CD4-positive, alpha-beta T cell (primary cell): ENCODE data around the gene BMF. TPM values are rescaled to one million over a fixed set of nuclear protein-coding genes. Genes with fewer than 3 reads are reported as not detected.

Source experiments
- ATAC-seq: fragments of 200-7000 bp; cut with Tn5 transposase; one replicate; pipeline ENCODE4 v1.10.0; 2022; ENCODE audit warnings: mild to moderate bottlenecking; ENCODE audit not compliant: poor library complexity
- CTCF ChIA-PET: fragments of 350-600 bp; sonication (Branson Sonifier 250); formaldehyde crosslinking; loops from one replicate; lab custom pipeline; 2021; ENCODE audit warnings: antibody characterized with exemption, inconsistent platforms; lab: Charles Lee
- POLR2A ChIA-PET: fragments of 350-600 bp; sonication (Branson Sonifier 250); formaldehyde crosslinking; loops from one replicate; lab custom pipeline; 2021; ENCODE audit warnings: antibody characterized with exemption, inconsistent platforms; lab: Charles Lee
- DNase-seq, 14 experiments: peaks; one replicate each; pipeline ENCODE4 v3.0.0-alpha.2; 2013 to 2020; ENCODE audit warnings: mixed read lengths in 2 of 14
- H3K27ac ChIP-seq, 2 donors: one replicate each; pipeline versions ENCODE4 v1.5.1 to v1.7.0; 2013; ENCODE audit warnings: low read length in 2 of 2, low read depth in 1 of 2, mild to moderate bottlenecking in 1 of 2
- H3K27me3 ChIP-seq, 2 experiments: 1 replicate in 1 of 2; 2 replicates in 1 of 2; pipeline versions ENCODE4 v1.6.1 to v1.7.0; 2013; ENCODE audit warnings: low read length in 2 of 2, control low read depth in 1 of 2, mild to moderate bottlenecking in 1 of 2, moderate library complexity in 1 of 2; ENCODE audit not compliant: insufficient read depth in 2 of 2, control insufficient read depth in 1 of 2
- H3K36me3 ChIP-seq: one replicate; pipeline ENCODE4 v1.6.1; 2013; ENCODE audit warnings: low read length, control low read depth; ENCODE audit not compliant: insufficient read depth
- H3K4me1 ChIP-seq: one replicate; pipeline ENCODE4 v1.6.1; 2013; ENCODE audit warnings: low read length, control low read depth; ENCODE audit not compliant: insufficient read depth
- H3K4me3 ChIP-seq: one replicate; pipeline ENCODE4 v1.5.1; 2013; ENCODE audit warnings: mild to moderate bottlenecking, low read length, moderate library complexity
- H3K9me3 ChIP-seq, 2 experiments: 1 replicate in 1 of 2; 2 replicates in 1 of 2; pipeline versions ENCODE4 v1.6.1 to v1.7.0; 2013; ENCODE audit warnings: low read length in 2 of 2, mild to moderate bottlenecking in 2 of 2, control low read depth in 1 of 2, moderate library complexity in 1 of 2; ENCODE audit not compliant: control insufficient read depth in 1 of 2, insufficient read depth in 1 of 2
- H3K27ac Mint-ChIP-seq: one replicate; pipeline ENCODE4 v1.8.0; 2020; ENCODE audit warnings: mixed read lengths
- H3K27me3 Mint-ChIP-seq: one replicate; pipeline ENCODE4 v1.8.0; 2021; ENCODE audit warnings: mixed read lengths
- H3K36me3 Mint-ChIP-seq: one replicate; pipeline ENCODE4 v1.8.0; 2021; ENCODE audit warnings: low read depth, mixed read lengths
- H3K4me1 Mint-ChIP-seq: one replicate; pipeline ENCODE4 v1.8.0; 2021; ENCODE audit warnings: low read depth, mixed read lengths
- H3K4me3 Mint-ChIP-seq: one replicate; pipeline ENCODE4 v1.8.0; 2020; ENCODE audit warnings: mild to moderate bottlenecking, mixed read lengths
- H3K9me3 Mint-ChIP-seq: one replicate; pipeline ENCODE4 v1.8.0; 2020; ENCODE audit warnings: mixed read lengths
- CTCF ChIP-seq: fragments of 200-600 bp; IDR thresholded peaks from one replicate; pipeline ENCODE4 v1.8.0; 2022; ENCODE audit warnings: antibody characterized with exemption, mild to moderate bottlenecking
- intact Hi-C, 2 experiments: fragments of 100-400 bp; cut with DNase I in 1 of 2; cut with micrococcal nuclease in 1 of 2; formaldehyde crosslinking; loops; one replicate each; pipeline versions ENCODE4 v1.15.1 to v1.9.0; 2023 to 2025; cut with DNase I, micrococcal nuclease
- total RNA-seq, 174 experiments: library from RNA in 2 of 174; stranded (reverse) in 2 of 174; gene quantifications; one replicate each; pipeline ENCODE4 v1.2.3 and lab custom pipeline; 2021 to 2026

Gene BMF
- total RNA-seq, 2 experiments from 2014 or later, result 13.5 to 13.9 TPM

GRCh38 chr15:40060236-40060961, 48.3 kb downstream of the BMF start:
- Histone ChIP-seq H3K4me3 (no peak overlapping the region), H3K27me3 (no peaks in the 10 kb centered on the region), H3K4me1 (peaks cover 25% of the 10 kb centered on the region), H3K36me3 (no peaks in the 10 kb centered on the region), H3K27ac (no peak overlapping the region), H3K9me3 (no peaks in the 10 kb centered on the region)
- Mint-ChIP-seq H3K27ac (no peak overlapping the region), H3K27me3 (no peaks in the 10 kb centered on the region), H3K4me3 (no peak overlapping the region), H3K36me3 (no peaks in the 10 kb centered on the region), H3K9me3 (no peaks in the 10 kb centered on the region), H3K4me1 (peaks cover 40% of the 10 kb centered on the region)
- POLR2A ChIA-PET, result interaction anchor here (1.0 kb wide), 1 partner anchor 23 kb away, joined by 3 read pairs; no protein-coding TSS in a partner anchor
- intact Hi-C loops, result no loop called here
- TF ChIP-seq CTCF, result no peak
- no peak for DNase-seq
- CTCF ChIA-PET, result interaction anchor here (0.8 to 1.0 kb wide), 2 partner anchors 16 to 214 kb away, joined by 3 read pairs; no protein-coding TSS in a partner anchor
- ATAC-seq, result no peak

GRCh38 chr15:40059821-40060220, 48.9 kb downstream of the BMF start:
- ChIA-PET CTCF (interaction anchor here (0.8 to 1.0 kb wide), 2 partner anchors 17 to 215 kb away, joined by 3 read pairs; no protein-coding TSS in a partner anchor), POLR2A (interaction anchor here (1.0 kb wide), 1 partner anchor 23 kb away, joined by 3 read pairs; no protein-coding TSS in a partner anchor)
- H3K27ac Mint-ChIP-seq, result no peak overlapping the region
- no peaks in the 10 kb centered on the region for H3K27me3 ChIP-seq
- no peaks in the 10 kb centered on the region for H3K27me3 Mint-ChIP-seq
- no peaks in the 10 kb centered on the region for H3K9me3 ChIP-seq
- H3K4me3 Mint-ChIP-seq, result no peak overlapping the region
- DNase-seq, result no peak
- TF ChIP-seq CTCF, result no peak
- peaks cover 43% of the 10 kb centered on the region for H3K4me1 Mint-ChIP-seq
- no peak for ATAC-seq
- no peaks in the 10 kb centered on the region for H3K36me3 Mint-ChIP-seq
- no peaks in the 10 kb centered on the region for H3K36me3 ChIP-seq
- H3K27ac ChIP-seq, result no peak overlapping the region
- intact Hi-C loops, result no loop called here
- no peaks in the 10 kb centered on the region for H3K9me3 Mint-ChIP-seq
- peaks cover 30% of the 10 kb centered on the region for H3K4me1 ChIP-seq
- no peak overlapping the region for H3K4me3 ChIP-seq

DNA sequence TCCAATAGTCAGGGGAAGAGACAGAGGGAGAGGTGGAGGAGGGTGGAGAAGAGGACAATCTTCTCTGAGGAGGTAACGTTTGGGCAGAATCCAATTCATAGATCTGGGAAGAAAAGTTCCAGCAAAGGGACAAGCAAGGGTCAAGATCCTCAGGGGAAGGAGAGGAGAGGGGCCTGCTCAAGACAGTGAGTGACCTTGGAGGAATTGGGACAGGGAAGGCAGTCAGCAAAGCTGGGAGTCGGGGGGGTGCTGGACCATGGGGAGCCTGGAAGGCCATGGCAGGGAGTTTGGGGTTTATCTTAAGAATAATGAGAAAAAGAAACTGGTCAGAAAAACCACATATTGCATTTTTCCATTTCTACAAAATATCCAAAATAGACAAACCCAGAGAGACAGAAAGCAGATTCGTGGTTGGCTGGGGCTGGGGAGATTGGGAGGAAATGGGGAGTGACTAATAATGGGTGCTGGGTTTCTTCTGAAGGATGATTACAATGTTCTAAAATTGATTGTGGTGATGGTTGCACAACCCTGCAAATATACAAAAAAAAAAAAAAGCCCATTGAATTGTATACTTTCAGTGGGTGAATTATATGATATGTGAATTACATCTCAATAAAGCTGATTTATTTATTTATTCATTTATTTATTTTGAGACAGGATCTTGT, 50.1 kb downstream of the BMF start:
- no peak overlapping the region for H3K27ac ChIP-seq
- peaks cover 34% of the 10 kb centered on the region for H3K4me1 ChIP-seq
- no peaks in the 10 kb centered on the region for H3K36me3 ChIP-seq
- Mint-ChIP-seq H3K4me1 (peaks cover 42% of the 10 kb centered on the region), H3K4me3 (no peak overlapping the region), H3K9me3 (no peaks in the 10 kb centered on the region), H3K27ac (no peak overlapping the region), H3K36me3 (no peaks in the 10 kb centered on the region), H3K27me3 (no peaks in the 10 kb centered on the region)
- no peak for TF ChIP-seq CTCF
- ChIA-PET CTCF (interaction anchor here (0.7 to 1.0 kb wide), 3 partner anchors 46 to 1334 kb away, joined by 3 to 4 read pairs (median 4); no protein-coding TSS in a partner anchor), POLR2A (interaction anchor here (0.6 kb wide), 1 partner anchor 243 kb away, joined by 4 read pairs; no protein-coding TSS in a partner anchor)
- H3K27me3 ChIP-seq, result no peaks in the 10 kb centered on the region
- ATAC-seq, result no peak
- H3K4me3 ChIP-seq, result no peak overlapping the region
- DNase-seq, result no peak
- intact Hi-C loops, result no loop called here
- no peaks in the 10 kb centered on the region for H3K9me3 ChIP-seq
